ENCODE measurements around the gene ROBO3. TPM values are rescaled to one million over a fixed set of nuclear protein-coding genes. Genes with fewer than 3 reads are reported as not detected.

ROBO3 gene
- total and polyA plus RNA-seq, 2 experiments from 2014 or later = 2.6 to 10.3 TPM

DNA sequence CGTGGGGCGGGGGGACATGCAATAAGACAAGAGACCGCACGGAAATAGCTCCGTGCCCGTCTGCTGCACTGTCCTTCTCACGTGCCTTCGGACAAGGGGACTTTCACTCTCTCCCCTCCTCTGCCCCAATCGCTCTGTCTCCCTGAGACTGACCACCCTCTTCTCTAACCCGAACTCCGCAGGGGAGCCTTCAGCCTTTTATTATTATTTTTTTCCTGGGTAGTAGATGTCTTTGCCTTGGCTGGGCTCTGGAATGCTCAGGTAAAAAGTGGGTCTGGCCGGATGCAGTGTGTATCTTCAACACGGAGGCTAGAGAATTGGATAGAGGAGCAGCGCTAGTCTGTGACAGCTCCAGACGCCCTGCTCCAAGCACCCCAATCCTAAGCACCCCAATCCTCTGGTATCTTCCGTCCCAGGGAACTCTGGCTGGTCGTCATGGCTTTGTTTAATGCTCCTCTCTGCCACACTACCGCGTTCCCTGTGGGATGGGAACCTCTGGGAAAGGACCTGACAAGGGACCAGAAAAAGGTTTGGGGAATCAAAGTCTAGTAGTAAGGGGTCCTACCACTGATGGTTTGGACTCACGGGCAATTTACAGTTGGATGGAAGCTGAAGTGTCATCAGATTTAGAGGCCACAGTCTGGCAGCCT lies 25.1 kb upstream of the ROBO3 start:
- no peak for DNase-seq (ENCODE audit: low read depth in 1 of 2, low spot score in 1 of 2)
- Histone ChIP-seq H3K27ac (no peak overlapping the region), H3K4me3 (peak overlapping the region; percentile 41), H3K4me1 (ENCODE audit: low read depth) (no peaks in the 10 kb centered on the region), H3K36me3 (no peaks in the 10 kb centered on the region), H3K27me3 (peaks cover 90% of the 10 kb centered on the region), H3K9me3 (ENCODE audit: low read depth) (no peaks in the 10 kb centered on the region)
- TF ChIP-seq, protein P1, sequence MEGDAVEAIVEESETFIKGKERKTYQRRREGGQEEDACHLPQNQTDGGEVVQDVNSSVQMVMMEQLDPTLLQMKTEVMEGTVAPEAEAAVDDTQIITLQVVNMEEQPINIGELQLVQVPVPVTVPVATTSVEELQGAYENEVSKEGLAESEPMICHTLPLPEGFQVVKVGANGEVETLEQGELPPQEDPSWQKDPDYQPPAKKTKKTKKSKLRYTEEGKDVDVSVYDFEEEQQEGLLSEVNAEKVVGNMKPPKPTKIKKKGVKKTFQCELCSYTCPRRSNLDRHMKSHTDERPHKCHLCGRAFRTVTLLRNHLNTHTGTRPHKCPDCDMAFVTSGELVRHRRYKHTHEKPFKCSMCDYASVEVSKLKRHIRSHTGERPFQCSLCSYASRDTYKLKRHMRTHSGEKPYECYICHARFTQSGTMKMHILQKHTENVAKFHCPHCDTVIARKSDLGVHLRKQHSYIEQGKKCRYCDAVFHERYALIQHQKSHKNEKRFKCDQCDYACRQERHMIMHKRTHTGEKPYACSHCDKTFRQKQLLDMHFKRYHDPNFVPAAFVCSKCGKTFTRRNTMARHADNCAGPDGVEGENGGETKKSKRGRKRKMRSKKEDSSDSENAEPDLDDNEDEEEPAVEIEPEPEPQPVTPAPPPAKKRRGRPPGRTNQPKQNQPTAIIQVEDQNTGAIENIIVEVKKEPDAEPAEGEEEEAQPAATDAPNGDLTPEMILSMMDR (IDR thresholded peaks at IDR 0.05; ENCODE audit: low read depth, low read length) = no peak

DNA sequence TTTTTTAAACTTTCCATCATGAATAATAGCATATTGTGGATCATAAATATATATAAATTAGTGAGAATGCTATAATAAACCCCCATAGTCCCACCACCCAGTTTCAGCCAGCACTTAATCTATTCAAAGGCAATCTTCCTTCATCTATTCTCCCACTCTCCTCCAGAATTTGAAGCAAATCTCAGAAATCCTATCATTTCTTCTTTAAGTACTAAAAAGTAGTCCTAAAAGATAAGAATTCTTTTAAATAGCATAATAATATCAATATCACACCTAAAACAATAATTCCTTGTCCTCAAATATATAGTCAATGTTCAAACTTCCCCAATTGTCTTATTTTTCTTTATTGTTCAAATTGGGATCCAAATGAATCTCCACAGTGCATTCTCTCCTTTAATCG lies 24.6 kb upstream of the ROBO3 start:
- Histone ChIP-seq H3K27me3 (peaks cover 90% of the 10 kb centered on the region), H3K36me3 (no peaks in the 10 kb centered on the region), H3K4me3 (no peak overlapping the region), H3K27ac (no peak overlapping the region), H3K4me1 (ENCODE audit: low read depth) (no peaks in the 10 kb centered on the region), H3K9me3 (ENCODE audit: low read depth) (no peaks in the 10 kb centered on the region)
- DNase-seq (ENCODE audit: low read depth in 1 of 2, low spot score in 1 of 2) = no peak
- TF ChIP-seq, protein P1 (IDR thresholded peaks at IDR 0.05; ENCODE audit: low read depth, low read length) = no peak

DNA sequence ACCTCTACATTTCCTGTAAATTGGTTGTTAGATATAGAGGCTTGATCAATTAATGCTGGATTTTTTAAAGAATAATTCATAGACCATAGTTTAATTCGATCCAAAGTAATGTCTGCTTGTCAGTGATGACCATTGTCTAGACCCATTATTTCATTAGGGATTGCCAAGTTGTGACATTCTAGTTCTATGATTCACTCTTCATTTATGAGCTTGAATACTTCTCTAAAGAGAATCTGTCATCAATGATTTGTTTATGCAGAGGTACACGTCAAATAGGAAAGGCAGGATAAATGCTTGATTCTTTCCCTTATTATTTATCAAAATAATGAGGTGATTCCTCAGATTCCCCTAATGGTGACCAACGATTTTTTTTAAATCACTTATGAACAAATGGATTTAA lies 24.0 kb upstream of the ROBO3 start:
- Histone ChIP-seq H3K4me3 (no peak overlapping the region), H3K4me1 (ENCODE audit: low read depth) (no peaks in the 10 kb centered on the region), H3K9me3 (ENCODE audit: low read depth) (no peaks in the 10 kb centered on the region), H3K36me3 (no peaks in the 10 kb centered on the region), H3K27ac (no peak overlapping the region), H3K27me3 (peaks cover 90% of the 10 kb centered on the region)
- TF ChIP-seq, protein P1 (IDR thresholded peaks at IDR 0.05; ENCODE audit: low read depth, low read length) = no peak
- DNase-seq (ENCODE audit: low read depth in 1 of 2, low spot score in 1 of 2) = no peak

DNA sequence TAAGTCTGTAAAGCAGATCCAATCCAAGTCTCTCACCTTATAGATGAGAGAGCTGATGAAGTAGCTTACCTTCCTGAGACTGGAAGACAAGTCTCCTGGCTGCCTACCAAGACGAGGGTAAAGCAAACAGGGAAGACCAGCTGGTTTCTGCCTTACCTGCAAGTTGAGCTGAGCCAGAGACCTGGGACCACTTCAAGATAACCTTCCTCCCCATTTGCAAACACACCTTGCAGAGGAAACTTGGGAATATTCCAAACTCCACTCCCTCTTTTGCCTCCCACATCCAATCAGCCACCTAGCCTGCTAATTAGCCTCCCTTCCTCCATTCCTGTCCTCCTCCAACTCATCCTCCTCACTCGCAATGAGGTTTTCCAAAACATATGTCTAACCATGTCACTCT lies 23.4 kb upstream of the ROBO3 start:
- no peak for DNase-seq (ENCODE audit: low read depth in 1 of 2, low spot score in 1 of 2)

DNA sequence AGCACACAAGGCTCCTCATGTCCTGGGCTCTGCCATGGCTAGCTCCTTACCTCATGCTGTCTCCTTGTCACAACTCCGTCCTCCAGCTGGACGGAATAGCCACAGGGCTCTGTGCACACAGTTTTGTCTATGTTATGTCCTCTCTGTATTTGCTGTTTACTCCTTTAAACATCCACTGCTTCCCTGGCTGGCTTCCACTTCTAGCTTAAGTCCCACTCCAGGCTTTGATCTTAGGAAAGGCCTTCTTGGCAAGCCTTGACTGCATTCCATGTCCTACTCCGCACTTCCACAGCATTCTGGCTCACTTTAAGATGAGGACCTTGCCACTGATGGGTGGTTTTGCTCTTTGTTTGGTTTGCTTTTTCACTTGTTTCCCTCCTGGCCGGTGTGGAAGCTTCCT lies 22.9 kb upstream of the ROBO3 start:
- TF ChIP-seq, protein P1 (IDR thresholded peaks at IDR 0.05; ENCODE audit: low read depth, low read length) = no peak
- DNase-seq (ENCODE audit: low read depth in 1 of 2, low spot score in 1 of 2) = no peak
- Histone ChIP-seq H3K9me3 (ENCODE audit: low read depth) (no peaks in the 10 kb centered on the region), H3K4me3 (no peak overlapping the region), H3K36me3 (no peaks in the 10 kb centered on the region), H3K27me3 (peaks cover 98% of the 10 kb centered on the region), H3K27ac (no peak overlapping the region), H3K4me1 (ENCODE audit: low read depth) (no peaks in the 10 kb centered on the region)

More for the DNA sequence above, 23.4 kb upstream of the ROBO3 start:
- H3K9me3 ChIP-seq (ENCODE audit: low read depth) = no peaks in the 10 kb centered on the region
- no peak overlapping the region for H3K4me3 ChIP-seq
- TF ChIP-seq, protein P1 (IDR thresholded peaks at IDR 0.05; ENCODE audit: low read depth, low read length) = no peak
- H3K27me3 ChIP-seq = peaks cover 94% of the 10 kb centered on the region
- no peaks in the 10 kb centered on the region for H3K4me1 ChIP-seq (ENCODE audit: low read depth)
- H3K36me3 ChIP-seq = no peaks in the 10 kb centered on the region
- H3K27ac ChIP-seq = no peak overlapping the region
